GM12865 (cell line): ENCODE measurements around the gene OTOF.

Experiments used
- DNase-seq: peaks from one replicate; pipeline ENCODE4 v3.0.0; 2010; ENCODE audit warnings: low read depth
- H3K4me3 ChIP-seq: 2 replicates; pipeline ENCODE4 v1.5.1; 2011; ENCODE audit warnings: mild to moderate bottlenecking, low read depth, low read length, control low read depth
- TF ChIP-seq, protein P1 (sequence below): IDR thresholded peaks from 2 replicates; pipeline ENCODE4 v1.5.1; 2011; ENCODE audit warnings: low read length, control low read depth, low read depth, inconsistent platforms; ENCODE audit not compliant: insufficient read depth; ENCODE audit errors: missing control alignments

Gene OTOF

DNA sequence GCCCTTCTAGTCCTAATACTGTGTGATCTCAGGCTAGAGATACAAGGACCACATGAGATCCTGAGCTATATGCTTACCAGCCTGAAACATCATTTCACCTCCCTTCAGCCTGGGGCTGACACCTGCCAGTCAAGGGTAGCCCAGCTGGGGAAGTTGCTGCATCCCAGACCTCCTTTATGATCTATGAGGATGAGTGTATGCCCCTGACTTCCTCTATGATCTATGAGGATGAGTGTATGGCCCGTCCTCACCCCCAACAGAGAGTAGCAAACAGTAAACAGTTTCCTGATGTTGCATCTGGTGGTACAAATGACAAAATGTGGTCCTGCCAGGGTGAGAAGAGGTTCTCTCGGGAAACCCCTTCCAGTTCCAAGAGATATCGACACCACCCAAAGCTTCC is 8.9 kb upstream of the OTOF start:
- TF ChIP-seq, protein P1, sequence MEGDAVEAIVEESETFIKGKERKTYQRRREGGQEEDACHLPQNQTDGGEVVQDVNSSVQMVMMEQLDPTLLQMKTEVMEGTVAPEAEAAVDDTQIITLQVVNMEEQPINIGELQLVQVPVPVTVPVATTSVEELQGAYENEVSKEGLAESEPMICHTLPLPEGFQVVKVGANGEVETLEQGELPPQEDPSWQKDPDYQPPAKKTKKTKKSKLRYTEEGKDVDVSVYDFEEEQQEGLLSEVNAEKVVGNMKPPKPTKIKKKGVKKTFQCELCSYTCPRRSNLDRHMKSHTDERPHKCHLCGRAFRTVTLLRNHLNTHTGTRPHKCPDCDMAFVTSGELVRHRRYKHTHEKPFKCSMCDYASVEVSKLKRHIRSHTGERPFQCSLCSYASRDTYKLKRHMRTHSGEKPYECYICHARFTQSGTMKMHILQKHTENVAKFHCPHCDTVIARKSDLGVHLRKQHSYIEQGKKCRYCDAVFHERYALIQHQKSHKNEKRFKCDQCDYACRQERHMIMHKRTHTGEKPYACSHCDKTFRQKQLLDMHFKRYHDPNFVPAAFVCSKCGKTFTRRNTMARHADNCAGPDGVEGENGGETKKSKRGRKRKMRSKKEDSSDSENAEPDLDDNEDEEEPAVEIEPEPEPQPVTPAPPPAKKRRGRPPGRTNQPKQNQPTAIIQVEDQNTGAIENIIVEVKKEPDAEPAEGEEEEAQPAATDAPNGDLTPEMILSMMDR, result no peak
- no peak overlapping the region for H3K4me3 ChIP-seq
- DNase-seq, result no peak

DNA sequence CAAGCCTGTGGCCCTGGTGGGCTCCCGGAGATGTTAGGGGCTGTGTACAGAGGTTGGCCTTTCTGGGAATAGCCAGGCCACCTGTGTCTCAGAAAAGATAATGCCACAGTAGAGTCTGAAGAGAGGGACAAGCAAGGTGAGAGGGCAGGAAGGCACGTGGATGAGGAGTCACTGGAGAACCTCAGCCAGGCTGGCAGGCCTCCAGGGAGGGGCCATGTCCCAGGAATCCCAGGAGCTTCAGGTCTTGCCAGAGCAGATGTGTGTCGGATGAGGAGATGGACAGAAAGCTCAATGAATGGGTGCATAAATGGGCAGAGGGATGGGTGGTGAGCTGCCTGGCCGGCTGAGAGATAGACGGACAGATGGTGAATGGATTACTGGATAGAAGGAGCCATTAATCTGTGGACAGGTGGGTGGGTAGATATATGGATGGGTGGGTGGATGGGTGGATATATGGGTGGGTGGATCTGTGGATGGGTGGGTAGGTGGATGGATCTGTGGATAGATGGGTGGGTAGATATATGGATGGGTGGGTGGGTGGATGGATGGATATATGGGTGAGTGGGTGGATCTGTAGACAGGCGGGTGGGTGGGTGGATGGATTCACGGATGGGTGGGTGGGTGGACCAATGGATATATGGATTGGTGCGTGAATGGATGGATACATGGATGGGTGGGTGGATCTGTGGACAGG is 7.9 kb upstream of the OTOF start:
- no peak overlapping the region for H3K4me3 ChIP-seq
- no peak for DNase-seq
- TF ChIP-seq, protein P1, result no peak

DNA sequence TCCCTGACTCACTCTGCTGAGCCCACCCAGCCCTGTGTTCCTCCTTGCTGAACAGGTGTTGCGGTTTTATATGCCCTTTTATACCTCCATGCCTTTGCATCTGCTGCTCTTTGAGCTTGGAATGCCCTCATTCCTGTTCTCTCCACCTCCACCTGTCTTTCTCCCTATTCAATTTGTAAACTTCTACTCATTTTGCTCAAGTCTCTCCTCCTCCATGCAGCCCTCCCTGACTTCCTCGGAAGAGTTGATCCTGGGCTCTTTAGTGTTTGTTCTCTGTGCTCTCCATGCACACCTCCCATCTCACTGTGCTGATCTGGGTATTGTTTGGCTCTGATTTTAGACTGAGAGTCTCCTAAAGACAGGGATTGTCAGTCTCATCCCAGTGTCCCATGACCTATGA is 7.2 kb upstream of the OTOF start:
- H3K4me3 ChIP-seq, result no peak overlapping the region
- DNase-seq, result no peak
- TF ChIP-seq, protein P1, result no peak

DNA sequence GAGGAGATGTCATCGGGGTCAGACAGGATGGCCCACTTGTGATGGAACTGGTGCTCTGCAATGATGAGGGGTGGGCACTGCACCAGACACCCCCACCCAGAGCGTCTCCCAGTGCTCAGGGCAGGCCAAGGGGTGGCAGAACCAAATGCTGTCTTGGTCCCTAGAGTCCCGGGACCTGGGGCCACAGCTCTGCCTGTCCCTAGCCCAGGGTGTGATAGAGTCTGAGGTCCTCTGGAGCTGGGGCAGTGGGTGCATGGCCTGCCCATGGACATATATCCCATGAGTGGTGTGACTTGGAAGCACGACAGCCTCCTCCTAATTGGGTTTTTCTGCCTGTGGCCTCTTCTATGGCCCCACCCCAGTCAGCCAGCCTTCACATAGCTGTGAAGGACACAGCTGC is 6.7 kb upstream of the OTOF start:
- TF ChIP-seq, protein P1, result no peak
- no peak for DNase-seq

DNA sequence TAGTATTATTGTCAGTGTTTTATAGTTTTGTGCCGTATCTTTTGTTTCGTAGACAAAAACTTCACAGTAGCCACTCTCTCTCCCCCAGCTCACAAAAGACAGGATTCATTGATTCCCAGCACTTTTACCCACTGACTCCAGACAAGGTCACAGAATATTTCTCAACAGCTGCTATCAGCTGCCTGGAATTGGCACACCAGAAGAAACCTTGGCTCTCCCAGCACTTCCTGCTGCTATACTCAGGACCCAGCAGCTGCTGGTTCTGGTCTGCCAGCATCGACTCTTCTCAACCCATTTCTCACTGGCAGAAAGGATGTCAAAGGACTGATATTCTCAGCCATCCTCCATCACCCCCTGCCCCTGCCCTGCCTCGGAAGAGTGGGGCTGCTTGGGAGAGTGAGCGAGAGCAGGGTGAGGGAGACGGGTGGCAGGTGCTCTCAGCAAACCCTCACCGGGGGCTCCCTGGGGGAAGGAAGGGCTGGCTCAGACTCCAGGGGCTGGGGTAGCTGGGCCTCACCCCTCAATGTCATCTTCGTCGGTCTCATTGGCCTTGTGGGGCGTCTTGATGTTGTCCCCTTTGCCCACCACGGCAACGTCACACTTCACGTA is 6.1 kb upstream of the OTOF start:
- no peak for DNase-seq
- TF ChIP-seq, protein P1, result no peak
- H3K4me3 ChIP-seq, result no peak overlapping the region

More for the DNA sequence above, 6.7 kb upstream of the OTOF start:
- H3K4me3 ChIP-seq, result no peak overlapping the region

DNA sequence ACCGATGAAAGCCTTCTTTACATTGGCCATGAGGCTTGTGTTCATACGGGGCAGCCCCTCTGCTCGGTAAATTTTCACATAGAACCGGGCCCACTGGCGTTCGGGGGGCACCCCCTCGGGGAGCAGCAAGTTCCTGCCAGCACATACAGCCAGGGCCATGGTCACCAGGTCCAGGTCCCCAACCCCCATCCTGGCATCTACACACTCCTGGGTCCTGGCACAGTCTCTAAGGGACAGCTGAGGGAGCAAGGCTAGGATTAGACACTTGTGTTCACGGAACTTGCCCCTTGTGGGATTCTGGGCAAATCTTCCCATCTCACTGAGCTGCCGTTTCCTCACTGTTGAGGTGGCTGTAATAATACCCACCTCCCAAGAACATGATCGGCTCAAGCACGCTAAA is 5.6 kb upstream of the OTOF start:
- no peak for DNase-seq
- no peak overlapping the region for H3K4me3 ChIP-seq
- TF ChIP-seq, protein P1, result no peak

DNA sequence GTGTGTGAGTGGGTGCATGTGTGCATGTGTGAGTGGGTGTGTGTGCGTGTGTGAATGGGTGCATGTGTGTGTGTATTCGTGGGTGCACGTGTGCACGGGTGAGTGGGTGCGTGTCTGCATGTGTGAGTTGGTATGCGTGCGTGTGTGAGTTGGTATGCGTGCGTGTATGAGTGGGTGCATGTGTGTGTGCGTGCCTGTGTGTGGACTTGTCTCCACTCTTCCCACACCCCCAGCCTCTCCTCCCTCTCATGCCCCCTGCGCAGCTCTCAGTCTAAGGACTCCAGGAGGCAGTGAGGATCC is 5.1 kb upstream of the OTOF start:
- TF ChIP-seq, protein P1, result no peak
- H3K4me3 ChIP-seq, result no peak overlapping the region
- DNase-seq, result no peak
